Measurements from ENCODE around the gene MTMR10. TPM values are rescaled to one million over a fixed set of nuclear protein-coding genes. Genes with fewer than 3 reads are reported as not detected.

Gene MTMR10
- total RNA-seq, 1 donor from 2014 or later: 19.0 TPM

DNA sequence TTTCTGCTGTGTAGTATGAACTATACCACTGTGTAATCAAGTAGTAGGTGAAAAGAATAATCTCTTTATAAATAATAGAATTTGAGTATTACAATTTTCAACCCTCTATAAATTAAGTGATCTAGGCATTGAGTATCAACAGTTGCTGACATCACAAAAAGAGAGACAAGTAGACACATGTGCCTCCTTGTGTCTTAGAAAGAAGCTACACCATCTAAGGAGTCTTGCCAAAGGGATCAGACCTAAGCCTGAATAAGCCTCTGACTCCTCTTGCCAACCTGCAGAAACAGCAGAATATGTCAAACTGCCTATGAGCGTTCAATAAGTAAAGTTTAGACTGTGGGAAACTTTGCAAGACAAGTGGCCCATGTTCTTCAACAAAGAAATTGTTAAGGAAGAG, 5.8 kb upstream of the MTMR10 start:
- TF ChIP-seq, protein P1, sequence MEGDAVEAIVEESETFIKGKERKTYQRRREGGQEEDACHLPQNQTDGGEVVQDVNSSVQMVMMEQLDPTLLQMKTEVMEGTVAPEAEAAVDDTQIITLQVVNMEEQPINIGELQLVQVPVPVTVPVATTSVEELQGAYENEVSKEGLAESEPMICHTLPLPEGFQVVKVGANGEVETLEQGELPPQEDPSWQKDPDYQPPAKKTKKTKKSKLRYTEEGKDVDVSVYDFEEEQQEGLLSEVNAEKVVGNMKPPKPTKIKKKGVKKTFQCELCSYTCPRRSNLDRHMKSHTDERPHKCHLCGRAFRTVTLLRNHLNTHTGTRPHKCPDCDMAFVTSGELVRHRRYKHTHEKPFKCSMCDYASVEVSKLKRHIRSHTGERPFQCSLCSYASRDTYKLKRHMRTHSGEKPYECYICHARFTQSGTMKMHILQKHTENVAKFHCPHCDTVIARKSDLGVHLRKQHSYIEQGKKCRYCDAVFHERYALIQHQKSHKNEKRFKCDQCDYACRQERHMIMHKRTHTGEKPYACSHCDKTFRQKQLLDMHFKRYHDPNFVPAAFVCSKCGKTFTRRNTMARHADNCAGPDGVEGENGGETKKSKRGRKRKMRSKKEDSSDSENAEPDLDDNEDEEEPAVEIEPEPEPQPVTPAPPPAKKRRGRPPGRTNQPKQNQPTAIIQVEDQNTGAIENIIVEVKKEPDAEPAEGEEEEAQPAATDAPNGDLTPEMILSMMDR (conservative IDR thresholded peaks at IDR 0.05; ENCODE audit: low read depth, low read length): no peak
- no peak overlapping the region for H3K4me3 ChIP-seq (ENCODE audit: low read depth, low read length)
- DNase-seq (ENCODE audit: low read depth): no peak

DNA sequence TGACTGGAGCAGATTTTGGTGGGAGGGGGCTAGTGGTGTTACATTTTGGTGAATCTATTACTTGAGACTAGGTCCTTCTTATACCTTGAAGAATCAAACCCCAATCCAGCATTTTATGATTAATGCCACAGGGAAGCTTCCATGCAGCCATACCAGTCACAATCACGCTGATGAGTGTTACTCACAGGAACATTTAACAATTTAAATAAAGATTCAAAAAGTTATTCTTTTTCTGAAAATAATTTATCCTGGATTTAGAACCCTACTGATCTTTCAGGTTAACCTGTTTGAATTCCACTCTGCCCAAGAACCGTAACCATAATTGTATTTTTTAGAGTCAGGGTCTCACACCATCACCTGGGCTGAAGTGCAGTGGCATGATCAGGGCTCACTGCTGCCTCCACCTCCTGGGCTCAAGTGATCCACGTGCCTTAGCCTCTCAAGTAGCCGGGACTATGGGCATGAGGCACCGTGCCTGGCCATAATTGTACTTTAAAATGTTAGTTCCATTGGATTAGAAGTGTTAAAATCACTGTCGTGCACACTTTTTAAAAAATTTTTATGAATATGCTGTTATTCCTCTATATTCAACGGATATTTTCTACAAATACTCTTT, 929 bp upstream of the MTMR10 start:
- peak overlapping the region; percentile 74 for H3K4me3 ChIP-seq (ENCODE audit: low read depth, low read length)
- no peak for DNase-seq (ENCODE audit: low read depth)
- TF ChIP-seq, protein P1 (conservative IDR thresholded peaks at IDR 0.05; ENCODE audit: low read depth, low read length): no peak

DNA sequence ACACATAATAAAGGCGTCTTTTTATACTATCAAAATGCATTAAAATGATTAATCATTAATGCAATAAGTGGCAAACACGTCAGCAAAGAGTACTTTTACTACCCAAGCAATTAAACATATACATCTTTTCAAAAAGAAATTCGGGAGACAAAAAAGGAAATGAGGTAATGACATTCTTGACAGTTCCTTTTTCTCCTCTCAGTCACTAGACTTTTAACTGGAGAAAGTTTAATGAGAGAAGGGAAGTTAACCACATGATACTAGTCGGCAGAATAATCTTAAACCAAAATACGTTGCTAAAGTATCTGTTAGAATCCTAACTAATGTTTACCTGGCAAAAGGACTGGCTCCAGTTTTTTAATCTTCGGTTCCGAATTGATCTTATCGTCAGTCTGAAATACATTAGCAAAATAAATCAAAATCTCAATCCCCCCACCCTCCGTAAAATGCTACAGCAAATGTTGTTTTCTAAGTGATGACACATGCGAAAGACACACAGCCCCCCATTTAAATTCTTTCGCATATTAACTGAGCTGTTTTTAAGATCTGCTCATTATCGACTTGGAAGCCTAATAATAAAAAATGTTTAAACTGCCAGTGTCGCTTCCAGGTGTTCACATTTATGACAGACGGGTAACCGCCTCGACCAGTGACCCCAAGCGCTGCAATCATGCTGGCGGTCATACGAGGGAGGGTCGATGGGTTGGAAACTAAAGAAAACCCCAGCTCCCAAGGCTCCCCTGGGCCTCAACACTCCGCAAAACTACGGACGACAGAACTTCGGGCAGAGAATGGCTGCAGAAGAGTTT, 778 bp downstream of the MTMR10 start:
- DNase-seq (ENCODE audit: low read depth): no peak
- H3K4me3 ChIP-seq (ENCODE audit: low read depth, low read length): peak overlapping the region; percentile 74
- TF ChIP-seq, protein P1 (conservative IDR thresholded peaks at IDR 0.05; ENCODE audit: low read depth, low read length): no peak

DNA sequence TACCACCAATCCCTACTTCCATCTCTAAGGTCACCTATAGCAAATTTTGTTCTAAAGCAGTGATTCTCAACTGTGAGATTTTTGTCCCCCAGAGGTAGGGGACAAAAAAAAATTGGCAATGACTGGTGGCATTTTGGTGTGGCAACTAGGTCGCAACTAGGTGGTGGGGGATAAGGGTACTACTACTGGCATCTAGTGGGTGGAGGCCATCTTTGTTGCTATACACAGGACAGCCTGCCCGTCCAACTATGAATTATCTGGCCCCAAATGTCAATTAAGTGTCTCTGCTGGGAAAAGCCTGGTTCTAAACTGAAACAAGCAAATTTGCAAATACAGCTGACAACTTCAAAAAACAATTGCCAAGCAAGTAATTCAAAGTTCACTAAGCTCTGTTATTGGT, 1.4 kb downstream of the MTMR10 start:
- TF ChIP-seq, protein P1 (conservative IDR thresholded peaks at IDR 0.05; ENCODE audit: low read depth, low read length): no peak
- no peak for DNase-seq (ENCODE audit: low read depth)
- peak overlapping the region; percentile 74 for H3K4me3 ChIP-seq (ENCODE audit: low read depth, low read length)

DNA sequence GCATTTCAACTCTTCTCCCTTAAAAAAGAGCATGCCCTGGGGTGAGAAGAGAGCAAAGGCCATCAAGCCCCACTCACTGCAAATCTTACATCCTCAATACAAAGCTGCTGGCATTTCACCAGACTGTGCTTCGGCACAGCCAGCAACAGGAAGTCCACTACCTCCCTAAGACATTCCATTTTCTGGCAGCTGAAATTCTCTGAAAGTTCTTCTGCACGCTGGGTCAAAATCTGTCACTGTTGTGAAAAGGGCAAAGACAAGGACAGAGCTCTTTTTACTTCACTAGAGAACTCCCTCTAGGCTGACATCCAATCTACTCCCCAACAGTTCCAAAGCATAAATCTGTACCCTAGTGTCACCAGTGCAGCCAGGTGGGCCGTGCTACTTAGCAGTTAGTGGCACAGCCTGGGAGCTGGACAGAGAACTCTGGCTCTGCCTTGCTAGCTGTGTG, 6.3 kb downstream of the MTMR10 start:
- DNase-seq (ENCODE audit: low read depth): no peak
- peak overlapping the region; percentile 8 for H3K4me3 ChIP-seq (ENCODE audit: low read depth, low read length)
- TF ChIP-seq, protein P1 (conservative IDR thresholded peaks at IDR 0.05; ENCODE audit: low read depth, low read length): no peak

DNA sequence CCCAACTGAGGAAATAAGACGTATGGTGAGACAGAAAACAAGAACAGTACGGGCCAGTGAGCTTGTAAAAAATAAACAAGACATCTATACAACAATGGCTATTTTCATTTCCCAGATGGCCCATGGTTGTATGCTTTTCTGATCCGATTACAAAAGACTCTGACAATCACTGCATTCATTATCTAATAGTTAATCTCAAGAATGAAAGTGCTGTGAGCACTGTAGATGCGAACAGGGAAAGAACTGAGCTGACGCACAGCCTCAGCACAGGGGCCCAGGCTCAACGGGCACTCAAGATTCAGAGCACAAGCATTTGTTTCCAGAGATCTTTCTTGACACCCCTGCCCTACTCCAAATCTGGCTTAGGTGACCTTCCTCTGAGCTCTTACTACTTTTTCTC, 6.9 kb downstream of the MTMR10 start:
- H3K4me3 ChIP-seq (ENCODE audit: low read depth, low read length): peak overlapping the region; percentile 8
- DNase-seq (ENCODE audit: low read depth): no peak
- TF ChIP-seq, protein P1 (conservative IDR thresholded peaks at IDR 0.05; ENCODE audit: low read depth, low read length): no peak
